Occipital lobe (tissue), 3 donors: ENCODE measurements around the gene HMGN1. TPM values are rescaled to one million over a fixed set of nuclear protein-coding genes. Genes with fewer than 3 reads are reported as not detected.

Experiments
- DNase-seq: peaks from one replicate; lab custom pipeline; 2025; lab: John Stamatoyannopoulos, UW
- small RNA-seq: library from RNA; depleted of rRNA; stranded (forward); fragments of <200 nt; gene quantifications from one replicate; pipeline ENCODE3, GENCODE V24; 2014
- total RNA-seq: library from RNA; depleted of rRNA; stranded (reverse); fragments of >200 nt; gene quantifications from one replicate; pipeline ENCODE4 v1.2.3, GENCODE V29; 2014

The HMGN1 gene
- total RNA-seq, 1 donor from 2014 or later = 139 TPM

GRCh38 chr21:39311164-39311563 is 37.7 kb downstream of the HMGN1 start:
- DNase-seq = no peak

DNA sequence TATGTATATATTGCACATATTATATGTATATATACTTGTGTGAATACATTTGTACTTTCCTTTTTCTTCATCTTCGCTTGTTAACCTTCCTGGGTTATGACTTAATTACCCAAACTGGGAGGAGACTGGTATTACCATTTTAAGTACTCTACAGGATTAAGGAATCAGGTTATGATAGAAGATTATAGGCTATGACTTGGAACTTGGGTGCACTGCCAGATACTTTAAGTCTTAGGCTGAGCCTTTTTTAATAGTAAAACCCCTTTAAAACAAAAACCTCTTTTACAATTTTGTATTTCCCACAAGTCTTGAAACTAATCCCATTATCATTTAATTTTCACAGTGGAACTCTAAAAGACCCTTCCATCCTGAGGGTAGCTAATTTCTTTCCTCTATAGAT is 41.4 kb downstream of the HMGN1 start:
- DNase-seq = no peak

DNA sequence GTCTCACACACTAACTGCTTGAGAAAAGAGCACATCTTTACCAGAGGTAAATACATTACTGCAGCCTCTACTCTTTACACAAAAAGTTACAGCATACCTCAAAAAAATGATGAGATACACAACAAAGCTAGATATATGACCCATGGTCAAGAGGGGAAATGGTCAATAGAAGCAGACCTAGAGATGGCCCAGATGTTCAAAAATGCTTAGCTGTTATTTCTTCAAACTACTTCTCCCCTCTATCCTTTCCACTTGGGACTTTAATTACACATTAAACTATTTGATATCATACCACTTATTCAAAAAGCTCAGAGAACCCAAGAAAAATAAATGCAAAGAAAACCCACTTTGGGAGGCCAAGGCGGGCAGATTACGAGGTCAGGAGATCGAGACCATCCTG is 48.3 kb downstream of the HMGN1 start:
- no peak for DNase-seq

DNA sequence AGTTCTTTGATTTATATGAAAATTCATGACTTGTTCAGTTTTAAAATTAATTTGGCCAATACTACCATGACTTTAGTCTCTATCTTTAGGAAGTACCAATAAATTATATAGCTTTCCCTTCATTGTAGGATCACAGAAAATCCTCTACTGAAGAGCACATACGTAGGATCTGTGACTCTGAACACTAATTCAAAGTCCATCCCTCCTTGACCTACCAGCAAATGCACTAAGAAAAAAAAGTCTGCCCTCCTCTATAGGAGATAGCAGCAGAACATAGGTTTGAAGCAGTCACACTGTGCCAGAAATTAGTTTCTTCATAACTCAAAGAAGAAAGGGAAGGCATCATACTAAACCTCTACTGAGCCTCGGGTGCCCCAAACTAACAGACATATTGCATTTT is 52.0 kb downstream of the HMGN1 start:
- DNase-seq = no peak

Small RNA genes lying within 50 kb of the gene (small RNA-seq; reads per million reads assigned to genes)
- not detected for gene RF00019

Other genes starting within 250 kb of the HMGN1 start
- 23.7 TPM for gene PSMG1, start 165.6 kb downstream of the HMGN1 start, total RNA-seq
- gene BRWD1, start 35.5 kb downstream of the HMGN1 start, total RNA-seq = 377 TPM
- not detected for gene LCA5L, start 96.7 kb upstream of the HMGN1 start, total RNA-seq
- 3.7 TPM for gene SH3BGR, start 102.9 kb upstream of the HMGN1 start, total RNA-seq